ENCODE results near the gene PLCL1.

PLCL1 gene

GRCh38 chr2:198073253-198073652 lies 268.9 kb downstream of the PLCL1 start:
- no peak for DNase-seq

GRCh38 chr2:198077477-198077876 lies 273.1 kb downstream of the PLCL1 start:
- DNase-seq = peak; percentile 13

GRCh38 chr2:198080879-198081765 lies 276.7 kb downstream of the PLCL1 start:
- no peak for DNase-seq

- no peak for DNase-seq
Observed at GRCh38 chr2:198084156-198084555, 279.8 kb downstream of the PLCL1 start.

- DNase-seq = no peak
Observed at GRCh38 chr2:198096002-198096401, 291.6 kb downstream of the PLCL1 start.

- DNase-seq = no peak
Observed at GRCh38 chr2:198096965-198097364, 292.6 kb downstream of the PLCL1 start.

- DNase-seq = no peak
Observed at GRCh38 chr2:198097630-198098029, 293.2 kb downstream of the PLCL1 start.

- no peak for DNase-seq
Observed at GRCh38 chr2:198098386-198098785, 294.0 kb downstream of the PLCL1 start.

GRCh38 chr2:198098918-198099317 lies 294.5 kb downstream of the PLCL1 start:
- DNase-seq = peak; percentile 15

GRCh38 chr2:198100346-198100745 lies 296.0 kb downstream of the PLCL1 start:
- DNase-seq = no peak

GRCh38 chr2:198101688-198102087 lies 297.3 kb downstream of the PLCL1 start:
- no peak for DNase-seq

GRCh38 chr2:198102120-198102519 lies 297.7 kb downstream of the PLCL1 start:
- no peak for DNase-seq

GRCh38 chr2:198102856-198103255 lies 298.5 kb downstream of the PLCL1 start:
- peak; percentile 33 for DNase-seq

GRCh38 chr2:198106621-198107385 lies 302.4 kb downstream of the PLCL1 start:
- no peak for DNase-seq

GRCh38 chr2:198113316-198113715 lies 308.9 kb downstream of the PLCL1 start:
- no peak for DNase-seq

GRCh38 chr2:198114064-198114463 lies 309.7 kb downstream of the PLCL1 start:
- DNase-seq = no peak

GRCh38 chr2:198115201-198115600 lies 310.8 kb downstream of the PLCL1 start:
- DNase-seq = no peak

- peak; percentile 81 for DNase-seq
Observed at GRCh38 chr2:198116756-198117155, 312.4 kb downstream of the PLCL1 start.

- DNase-seq = no peak
Observed at GRCh38 chr2:198117406-198118041, 313.1 kb downstream of the PLCL1 start.

- peak; percentile 72 for DNase-seq
Observed at GRCh38 chr2:198127627-198128026, 323.2 kb downstream of the PLCL1 start.

GRCh38 chr2:198129609-198130008 lies 325.2 kb downstream of the PLCL1 start:
- no peak for DNase-seq

- DNase-seq = peak; percentile 25
Observed at GRCh38 chr2:198134293-198134955, 330.0 kb downstream of the PLCL1 start.

- DNase-seq = peak; percentile 57
Observed at GRCh38 chr2:198135481-198135934, 331.1 kb downstream of the PLCL1 start.
